Measurements from ENCODE around the gene BROX. TPM values are rescaled to one million over a fixed set of nuclear protein-coding genes. Genes with fewer than 3 reads are reported as not detected.
A peak's percentile ranks its signal among the peaks of the same experiment; 100 is the strongest.

The BROX gene
- total and polyA plus RNA-seq, 8 donors, result 9.8 to 30.5 (median 14.7) TPM

GRCh38 chr1:222769181-222769580 is 56.8 kb downstream of the BROX start:
- Histone ChIP-seq H3K27me3 (no peaks in the 10 kb centered on the region), H3K9me3 (no peaks in the 10 kb centered on the region), H3K36me3 (no peaks in the 10 kb centered on the region), H3K4me1 (no peaks in the 10 kb centered on the region), H3K27ac (no peak overlapping the region), H3K4me3 (no peak overlapping the region)
- 60 to 75% methylated on average over 1 of the region's 1 CpG for WGBS, 2 donors
- FAIRE-seq (no peak), DNase-seq (no peak), ATAC-seq (no peak)
- intact Hi-C loops (cut with DNase I), result no loop called here
- TF ChIP-seq CTCF (IDR thresholded peaks at IDR 0.05), result no peak

- WGBS, 2 donors, result 79 to 87% methylated on average over 2 of the region's 2 CpGs
- Histone ChIP-seq H3K36me3 (no peaks in the 10 kb centered on the region), H3K27me3 (no peaks in the 10 kb centered on the region), H3K4me3 (no peak overlapping the region), H3K9me3 (no peaks in the 10 kb centered on the region), H3K4me1 (no peaks in the 10 kb centered on the region), H3K27ac (no peak overlapping the region)
- FAIRE-seq (no peak), ATAC-seq (no peak), DNase-seq (no peak)
- no peak for TF ChIP-seq CTCF (IDR thresholded peaks at IDR 0.05)
- intact Hi-C loops (cut with DNase I), result no loop called here
These were observed 57.7 kb downstream of the BROX start for GRCh38 chr1:222769971-222770620.

DNA sequence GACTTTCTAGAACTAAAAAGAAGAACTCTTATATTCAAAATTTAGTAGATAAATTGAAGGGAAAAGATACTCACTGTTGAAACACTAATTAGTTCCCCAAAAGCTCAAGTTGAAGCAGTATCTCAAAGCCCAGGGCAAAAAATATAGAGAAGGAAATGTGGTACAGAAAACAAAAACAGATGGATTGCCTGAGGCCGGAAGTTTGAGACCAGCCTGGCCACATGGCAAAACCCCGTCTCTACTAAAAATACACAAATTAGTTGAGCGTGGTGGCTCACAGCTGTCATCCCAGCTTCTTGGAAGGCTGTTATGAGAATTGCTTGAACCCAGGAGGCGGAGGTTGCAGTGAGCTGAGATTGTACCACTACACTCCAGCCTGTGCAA is 60.6 kb downstream of the BROX start:
- Histone ChIP-seq H3K36me3 (no peaks in the 10 kb centered on the region), H3K4me1 (peaks cover 0 to 2% (median 0%) of the 10 kb centered on the region in 3 donors), H3K4me3 (no peak overlapping the region), H3K27ac (no peak overlapping the region), H3K27me3 (no peaks in the 10 kb centered on the region), H3K9me3 (no peaks in the 10 kb centered on the region)
- DNase-seq (no peak), FAIRE-seq (no peak), ATAC-seq (peak in 3 of 4 donors; percentile 15 to 69 (median 66))
- no peak for TF ChIP-seq CTCF (IDR thresholded peaks at IDR 0.05)
- 83 to 93% methylated on average over 4 of the region's 4 CpGs for WGBS, 2 donors
- intact Hi-C loops (cut with DNase I), result no loop called here

DNA sequence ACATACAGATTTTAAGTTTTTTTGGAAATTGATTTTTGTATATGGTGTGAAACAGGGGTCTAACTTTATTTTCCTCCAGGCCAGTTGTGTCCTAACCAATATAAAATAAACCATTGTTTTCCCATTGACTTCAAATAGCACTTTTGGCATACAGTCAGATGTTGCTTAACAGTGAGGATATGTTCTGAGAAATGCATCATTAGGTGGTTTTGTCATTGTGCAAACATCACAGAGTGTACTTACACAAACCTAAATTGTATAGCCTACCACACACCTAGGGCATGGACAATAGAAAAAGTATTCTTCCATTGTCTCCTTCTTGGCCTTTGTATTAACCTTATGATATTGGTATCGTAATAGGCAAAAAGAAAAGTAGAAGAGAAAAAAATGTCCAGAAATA is 65.1 kb downstream of the BROX start:
- H3K27me3 ChIP-seq, result no peaks in the 10 kb centered on the region
- H3K9me3 ChIP-seq, result no peaks in the 10 kb centered on the region
- no peak overlapping the region for H3K4me3 ChIP-seq
- H3K36me3 ChIP-seq, result no peaks in the 10 kb centered on the region
- ATAC-seq, result peak in 3 of 4 donors; percentile 16 to 71 (median 37)
- DNase-seq, result no peak
- no peak overlapping the region for H3K27ac ChIP-seq
- FAIRE-seq, result peak; percentile 5
- intact Hi-C loops (cut with DNase I), result no loop called here
- WGBS, 2 donors, result 94 to 97% methylated on average over 1 of the region's 1 CpG
- no peak for TF ChIP-seq CTCF (IDR thresholded peaks at IDR 0.05)
- H3K4me1 ChIP-seq, result peaks cover 0 to 5% (median 0%) of the 10 kb centered on the region in 3 donors

DNA sequence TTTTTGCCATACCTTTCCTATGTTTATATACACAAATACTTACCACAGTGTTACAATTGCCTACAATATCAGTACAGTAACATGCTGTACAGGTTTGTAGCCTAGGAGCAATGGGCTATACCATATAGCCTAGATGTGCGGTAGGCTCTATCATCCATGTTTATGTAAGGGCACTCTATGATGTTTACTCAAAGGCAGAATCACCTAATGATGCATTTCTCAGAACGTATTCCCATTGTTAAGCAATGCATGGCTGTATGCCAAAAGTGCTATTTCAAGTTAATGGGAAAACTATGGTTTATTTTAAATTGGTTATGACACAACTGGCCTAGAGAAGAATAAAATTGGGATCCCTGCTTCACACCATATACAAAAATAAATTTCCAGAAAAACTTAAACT is 65.6 kb downstream of the BROX start:
- H3K36me3 ChIP-seq, result no peaks in the 10 kb centered on the region
- H3K4me3 ChIP-seq, result no peak overlapping the region
- intact Hi-C loops (cut with DNase I), result no loop called here
- peaks cover 0 to 5% (median 0%) of the 10 kb centered on the region in 3 donors for H3K4me1 ChIP-seq
- DNase-seq (no peak), ATAC-seq (no peak), FAIRE-seq (no peak)
- 41% methylated on average over 2 of the region's 2 CpGs for WGBS, 2 donors
- H3K27ac ChIP-seq, result no peak overlapping the region
- TF ChIP-seq CTCF (IDR thresholded peaks at IDR 0.05), result no peak
- no peaks in the 10 kb centered on the region for H3K9me3 ChIP-seq
- no peaks in the 10 kb centered on the region for H3K27me3 ChIP-seq

Measured in pancreas (tissue), 10 donors.